ENCODE measurements around the gene GRB2. TPM values are rescaled to one million over a fixed set of nuclear protein-coding genes. Genes with fewer than 3 reads are reported as not detected.

The GRB2 gene
- total and polyA plus RNA-seq, 10 of the 15 experiments (the other 5 are each of a cell fraction or from before 2014, with no cell fraction given) = 113 to 268 (median 158) TPM

DNA sequence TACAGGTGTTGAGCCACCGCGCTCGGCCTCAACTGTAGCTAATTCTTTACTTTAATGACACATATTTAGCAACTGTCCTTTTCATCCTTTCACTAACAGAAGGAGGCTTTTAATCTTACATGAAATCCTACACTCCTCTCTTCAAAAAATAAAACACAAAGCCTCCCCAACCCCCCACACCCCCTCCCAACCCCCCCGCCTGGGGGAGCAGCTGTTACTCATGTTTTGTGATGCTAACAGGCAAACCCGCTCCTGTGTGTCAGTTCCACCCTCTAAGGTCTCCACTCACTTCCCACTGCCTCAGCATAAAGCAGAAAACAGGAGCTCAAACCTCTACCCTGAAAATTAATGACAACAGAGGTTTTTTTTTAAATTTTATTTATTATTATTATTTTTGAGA lies 60.8 kb downstream of the GRB2 start:
- H3K27me3 ChIP-seq (replicated peaks in 1 of 2; ENCODE audit: control insufficient read depth in 2 of 2, insufficient read depth in 2 of 2, low read length in 1 of 2) = no peaks in the 10 kb centered on the region
- ATAC-seq (peak; percentile 9; the same call in 1 of the 3 replicates), FAIRE-seq (no peak), DNase-seq (ENCODE audit: low read depth, low spot score) (no peak)
- CTCF ChIA-PET = interaction anchor here (0.6 to 15.4 kb wide), 16 partner anchors 8 to 831 kb away, joined by 3 to 182 read pairs (median 6); partner anchors contain the start of genes MIF4GD and SLC25A19
- H3K27ac ChIP-seq (ENCODE audit: control insufficient read depth, insufficient read depth) = peak overlapping the region; percentile 85
- peaks cover 95% of the 10 kb centered on the region for H3K79me2 ChIP-seq (ENCODE audit: control insufficient read depth, insufficient read depth, low read length)
- TF ChIP-seq SIN3A (IDR thresholded peaks at IDR 0.05; ENCODE audit: low read depth, low read length) = no peak
- no peak for TF ChIP-seq MEF2A (IDR thresholded peaks at IDR 0.05; ENCODE audit: insufficient read depth, low read depth, low read length)
- no peak for TF ChIP-seq ZNF622 (IDR thresholded peaks at IDR 0.05)
- no peak for TF ChIP-seq RAD51 (IDR thresholded peaks at IDR 0.05)
- TF ChIP-seq, protein P1, sequence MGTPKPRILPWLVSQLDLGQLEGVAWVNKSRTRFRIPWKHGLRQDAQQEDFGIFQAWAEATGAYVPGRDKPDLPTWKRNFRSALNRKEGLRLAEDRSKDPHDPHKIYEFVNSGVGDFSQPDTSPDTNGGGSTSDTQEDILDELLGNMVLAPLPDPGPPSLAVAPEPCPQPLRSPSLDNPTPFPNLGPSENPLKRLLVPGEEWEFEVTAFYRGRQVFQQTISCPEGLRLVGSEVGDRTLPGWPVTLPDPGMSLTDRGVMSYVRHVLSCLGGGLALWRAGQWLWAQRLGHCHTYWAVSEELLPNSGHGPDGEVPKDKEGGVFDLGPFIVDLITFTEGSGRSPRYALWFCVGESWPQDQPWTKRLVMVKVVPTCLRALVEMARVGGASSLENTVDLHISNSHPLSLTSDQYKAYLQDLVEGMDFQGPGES (IDR thresholded peaks at IDR 0.05) = no peak
- peak; percentile 30 for TF ChIP-seq BCL3 (IDR thresholded peaks at IDR 0.05; ENCODE audit: borderline replicate concordance, insufficient read depth, low read depth, low read length, poor library complexity, severe bottlenecking)
- TF ChIP-seq, protein P2, sequence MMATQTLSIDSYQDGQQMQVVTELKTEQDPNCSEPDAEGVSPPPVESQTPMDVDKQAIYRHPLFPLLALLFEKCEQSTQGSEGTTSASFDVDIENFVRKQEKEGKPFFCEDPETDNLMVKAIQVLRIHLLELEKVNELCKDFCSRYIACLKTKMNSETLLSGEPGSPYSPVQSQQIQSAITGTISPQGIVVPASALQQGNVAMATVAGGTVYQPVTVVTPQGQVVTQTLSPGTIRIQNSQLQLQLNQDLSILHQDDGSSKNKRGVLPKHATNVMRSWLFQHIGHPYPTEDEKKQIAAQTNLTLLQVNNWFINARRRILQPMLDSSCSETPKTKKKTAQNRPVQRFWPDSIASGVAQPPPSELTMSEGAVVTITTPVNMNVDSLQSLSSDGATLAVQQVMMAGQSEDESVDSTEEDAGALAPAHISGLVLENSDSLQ (IDR thresholded peaks at IDR 0.05) = no peak
- TF ChIP-seq EGR1 (IDR thresholded peaks at IDR 0.05; ENCODE audit: borderline replicate concordance in 1 of 2, low read depth in 2 of 2, low read length in 2 of 2) = peak in 1 of 2 experiments; percentile 21; a peak in 1 of 3 replicates
- TF ChIP-seq EP300 (IDR thresholded peaks at IDR 0.05; ENCODE audit: borderline replicate concordance in 1 of 2, control insufficient read depth in 1 of 2, low read depth in 2 of 2, low read length in 2 of 2) = no peak
- TF ChIP-seq NBN (IDR thresholded peaks at IDR 0.05) = no peak
- TF ChIP-seq ZSCAN29 (IDR thresholded peaks at IDR 0.05) = no peak
- no peak for TF ChIP-seq HSF1 (IDR thresholded peaks at IDR 0.05; ENCODE audit: low read depth, low read length)
- no peak for TF ChIP-seq SREBF1 (IDR thresholded peaks at IDR 0.05; ENCODE audit: low read length)
- TF ChIP-seq TCF12 (IDR thresholded peaks at IDR 0.05; ENCODE audit: low read depth, low read length) = 0 out of 2 replicates have a peak, but pooled peaks have one; percentile 29
- no peak for TF ChIP-seq BHLHE40 (IDR thresholded peaks at IDR 0.05; ENCODE audit: borderline replicate concordance in 1 of 2, low read depth in 2 of 2, low read length in 1 of 2)
- no peak overlapping the region for H2AFZ ChIP-seq (ENCODE audit: control insufficient read depth, low read depth, low read length)
- WGBS (ENCODE audit: insufficient coverage, insufficient replicate concordance, low lambda C conversion rate, missing lambda C conversion rate) = 35% methylated on average over 5 of the region's 5 CpGs
- peak overlapping the region; percentile 61 for H3K9ac ChIP-seq (ENCODE audit: control insufficient read depth, insufficient read depth, low read length)
- RAD21 ChIA-PET (ENCODE audit: unreplicated experiment) = interaction anchor here (0.7 to 6.3 kb wide), 24 partner anchors 7 to 74 kb away, joined by 3 to 75 read pairs (median 9); partner anchors contain the start of genes GRB2, MIF4GD and SLC25A19
- H3K4me1 ChIP-seq (ENCODE audit: control insufficient read depth, insufficient read depth, low read length) = peaks cover 70% of the 10 kb centered on the region
- POLR2A ChIA-PET = interaction anchor here (0.8 to 3.8 kb wide), 18 partner anchors 9 to 344 kb away, joined by 3 to 48 read pairs (median 7); partner anchors contain the start of gene SLC25A19
- H3K4me2 ChIP-seq (ENCODE audit: control insufficient read depth, insufficient read depth) = peak overlapping the region; percentile 75
- in situ Hi-C loops (cut with MboI) (no loop called here), intact Hi-C loops (cut with micrococcal nuclease; ENCODE audit: unreplicated experiment) (no loop called here)
- peaks cover 7% of the 10 kb centered on the region for H4K20me1 ChIP-seq (ENCODE audit: control insufficient read depth, insufficient read depth)
- no TSS peak for BruUV-seq (replicated peaks)
- peaks cover 1 to 7% of the 10 kb centered on the region in 2 experiments; a peak in 3 of 4 replicates for H3K36me3 ChIP-seq (ENCODE audit: control insufficient read depth in 2 of 2, insufficient read depth in 2 of 2, low read length in 1 of 2)
- SMC1A ChIA-PET (ENCODE audit: uncharacterized antibody, unreplicated experiment) = interaction anchor here (0.7 to 10.6 kb wide), 17 partner anchors 8 to 1025 kb away, joined by 3 to 125 read pairs (median 21); partner anchors contain the start of genes GRB2 and SLC25A19
- peak overlapping the region; percentile 31; the same call in 1 of the 2 replicates for H3K4me3 ChIP-seq
- H3K9me3 ChIP-seq (replicated peaks; ENCODE audit: control insufficient read depth, insufficient read depth, low read length) = no peaks in the 10 kb centered on the region

Measured in GM12878 (cell line).